K562 (cell line): ENCODE measurements around the gene YWHAB.

Experiments used
- ARID4B ChIP-seq: sonication (generic); formaldehyde crosslinking; IDR thresholded peaks from 2 replicates; pipeline ENCODE4 v1.8.0; 2022; ENCODE audit warnings: mild to moderate bottlenecking, missing genetic modification reagents
- ATF6 ChIP-seq: sonication (generic); formaldehyde crosslinking; IDR thresholded peaks from 2 replicates; pipeline ENCODE4 v1.4.0; 2020; ENCODE audit warnings: mild to moderate bottlenecking, missing genetic modification reagents
- FOXK1 ChIP-seq: sonication (generic); formaldehyde crosslinking; IDR thresholded peaks from 2 replicates; pipeline ENCODE4 v1.8.0; 2022; ENCODE audit warnings: missing genetic modification reagents, mild to moderate bottlenecking, borderline replicate concordance
- MAZ ChIP-seq, 2 experiments: fragments of 450-650 bp in 1 of 2; sonication (generic) in 1 of 2; formaldehyde crosslinking; IDR thresholded peaks in 1 of 2; conservative IDR thresholded peaks in 1 of 2; 2 replicates each; pipeline versions ENCODE4 v1.4.0 to v1.5.0; 2020; ENCODE audit warnings: mild to moderate bottlenecking in 1 of 2, missing genetic modification reagents in 1 of 2
- MXI1 ChIP-seq: IDR thresholded peaks from 2 replicates; pipeline ENCODE4 v1.6.1; 2011; ENCODE audit warnings: low read depth, mild to moderate bottlenecking, improper control_type of control experiment, low read length
- NFYB ChIP-seq: IDR thresholded peaks from 2 replicates; pipeline ENCODE4 v1.6.1; 2011; ENCODE audit warnings: mild to moderate bottlenecking, moderate library complexity; ENCODE audit not compliant: insufficient read length; ENCODE audit errors: extremely low read depth
- NR2C2 ChIP-seq, 2 experiments: fragments of 200-800 bp in 1 of 2; sonication (Bioruptor generic) in 1 of 2; sonication (generic) in 1 of 2; formaldehyde crosslinking in 1 of 2; IDR thresholded peaks; 2 replicates each; pipeline versions ENCODE4 v1.6.1 to v1.8.0; 2016 to 2022; ENCODE audit warnings: mild to moderate bottlenecking in 1 of 2, missing compliant biosample characterization in 1 of 2, missing genetic modification characterization in 1 of 2, missing genetic modification reagents in 1 of 2
- POLR2A ChIP-seq: fragments of 450-650 bp; conservative IDR thresholded peaks from 2 replicates; pipeline ENCODE4 v1.6.1; 2016
- PTRF ChIP-seq: fragments of 450-650 bp; IDR thresholded peaks from 2 replicates; pipeline ENCODE4 v1.6.1; 2016; ENCODE audit warnings: mild to moderate bottlenecking, missing genetic modification characterization, missing compliant biosample characterization
- SPI1 ChIP-seq: IDR thresholded peaks from 2 replicates; pipeline ENCODE4 v1.6.1; 2011; ENCODE audit warnings: low read depth, low read length, control low read depth, borderline replicate concordance
- ZFP36 ChIP-seq: fragments of 150-350 bp; IDR thresholded peaks from 2 replicates; pipeline ENCODE4 v1.6.1; 2018; ENCODE audit warnings: low read length, low read depth; ENCODE audit not compliant: partially characterized antibody
- ZFX ChIP-seq: sonication (generic); formaldehyde crosslinking; IDR thresholded peaks from 2 replicates; pipeline ENCODE4 v1.8.0; 2022; ENCODE audit warnings: mild to moderate bottlenecking, missing genetic modification reagents, moderate library complexity
- ZNF124 ChIP-seq: sonication (generic); formaldehyde crosslinking; IDR thresholded peaks from 2 replicates; pipeline ENCODE4 v1.8.1; 2022; ENCODE audit warnings: missing genetic modification reagents
- TF ChIP-seq, protein P1 (sequence below), 3 experiments: IDR thresholded peaks in 2 of 3; conservative IDR thresholded peaks in 1 of 3; 2 replicates each; pipeline ENCODE4 v1.5.1; 2011 to 2012; ENCODE audit warnings: low read length in 3 of 3, mild to moderate bottlenecking in 3 of 3, control low read depth in 2 of 3, improper control_type of control experiment in 1 of 3, inconsistent platforms in 1 of 3, low read depth in 1 of 3, mixed read lengths in 1 of 3, moderate library complexity in 1 of 3; ENCODE audit not compliant: insufficient read depth in 2 of 3

DNA sequence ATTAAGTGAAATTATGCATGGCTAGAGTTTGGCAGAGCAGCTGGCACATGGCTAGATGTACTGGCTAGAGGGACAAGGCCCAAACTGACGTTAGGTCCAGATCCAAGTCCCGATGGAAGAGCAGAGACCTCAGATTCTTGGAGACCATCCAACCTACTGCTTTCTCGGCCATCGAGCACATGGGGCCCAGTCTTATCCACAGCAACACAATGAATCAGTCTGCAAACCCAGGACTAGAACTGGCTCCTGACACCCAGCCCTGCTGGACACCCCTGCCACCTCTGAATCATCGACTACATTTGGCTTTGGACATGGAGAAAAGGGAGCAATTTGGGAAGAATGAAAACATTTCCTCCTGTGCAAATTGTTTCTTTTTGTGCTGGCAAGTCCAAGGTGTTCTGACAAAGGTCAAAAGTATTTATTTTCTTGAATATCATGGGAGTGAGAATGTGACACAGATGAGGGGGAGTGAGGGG, 23.9 kb upstream of the YWHAB start:
- no peak for TF ChIP-seq ATF6 (CRISPR knock-in tag)
- no peak for TF ChIP-seq ZNF124 (CRISPR knock-in tag)
- no peak for TF ChIP-seq NFYB
- TF ChIP-seq, protein P1, sequence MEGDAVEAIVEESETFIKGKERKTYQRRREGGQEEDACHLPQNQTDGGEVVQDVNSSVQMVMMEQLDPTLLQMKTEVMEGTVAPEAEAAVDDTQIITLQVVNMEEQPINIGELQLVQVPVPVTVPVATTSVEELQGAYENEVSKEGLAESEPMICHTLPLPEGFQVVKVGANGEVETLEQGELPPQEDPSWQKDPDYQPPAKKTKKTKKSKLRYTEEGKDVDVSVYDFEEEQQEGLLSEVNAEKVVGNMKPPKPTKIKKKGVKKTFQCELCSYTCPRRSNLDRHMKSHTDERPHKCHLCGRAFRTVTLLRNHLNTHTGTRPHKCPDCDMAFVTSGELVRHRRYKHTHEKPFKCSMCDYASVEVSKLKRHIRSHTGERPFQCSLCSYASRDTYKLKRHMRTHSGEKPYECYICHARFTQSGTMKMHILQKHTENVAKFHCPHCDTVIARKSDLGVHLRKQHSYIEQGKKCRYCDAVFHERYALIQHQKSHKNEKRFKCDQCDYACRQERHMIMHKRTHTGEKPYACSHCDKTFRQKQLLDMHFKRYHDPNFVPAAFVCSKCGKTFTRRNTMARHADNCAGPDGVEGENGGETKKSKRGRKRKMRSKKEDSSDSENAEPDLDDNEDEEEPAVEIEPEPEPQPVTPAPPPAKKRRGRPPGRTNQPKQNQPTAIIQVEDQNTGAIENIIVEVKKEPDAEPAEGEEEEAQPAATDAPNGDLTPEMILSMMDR (IDR thresholded peaks at IDR 0.05 in 2 of 3, conservative IDR thresholded peaks at IDR 0.05 in 1 of 3; ENCODE audit: insufficient read depth in 2 of 3, low read depth in 1 of 3, low read length in 3 of 3) = no peak
- TF ChIP-seq POLR2A = no peak
- no peak for TF ChIP-seq ARID4B (CRISPR knock-in tag)
- TF ChIP-seq NR2C2 (CRISPR knock-in tag; IDR thresholded peaks at IDR 0.05) = no peak
- no peak for TF ChIP-seq NR2C2 (tag; IDR thresholded peaks at IDR 0.05)
- TF ChIP-seq MXI1 = no peak
- no peak for TF ChIP-seq ZFX (CRISPR knock-in tag)
- no peak for TF ChIP-seq SPI1
- TF ChIP-seq ZFP36 = no peak
- TF ChIP-seq MAZ (CRISPR knock-in tag; conservative IDR thresholded peaks at IDR 0.05 in 1 of 2, IDR thresholded peaks at IDR 0.05 in 1 of 2) = no peak
- no peak for TF ChIP-seq PTRF
- no peak for TF ChIP-seq FOXK1
